HepG2 (cell line): ENCODE results near the gene CCS. TPM values are rescaled to one million over a fixed set of nuclear protein-coding genes. Genes with fewer than 3 reads are reported as not detected.

Experiments used
- ATAC-seq: fragments of 200-7000 bp; cut with Tn5 transposase; 3 replicates; pipeline ENCODE4 v1.9.1; 2020; ENCODE audit warnings: mild to moderate bottlenecking, moderate library complexity
- BruUV-seq: library from RNA; stranded (reverse); fragments of 400-500 nt; replicated peaks from 2 replicates; lab custom pipeline; 2021; lab: Mats Ljungman, UMichigan
- CTCF ChIA-PET: fragments of 300-600 bp; formaldehyde crosslinking; extraction: SDS; loops from one replicate; lab custom pipeline; 2021; ENCODE audit warnings: low total read pairs, inconsistent platforms, low intra/inter-chr PET ratio; lab: Yijun Ruan, JAX
- POLR2A ChIA-PET: fragments of 350-600 bp; sonication (Branson Sonifier 250); formaldehyde crosslinking; loops from one replicate; lab custom pipeline; 2020; ENCODE audit warnings: antibody characterized with exemption, inconsistent platforms; lab: Yijun Ruan, JAX
- DNase-seq: peaks from one replicate; pipeline ENCODE4 v3.0.0-alpha.2; 2015; ENCODE audit warnings: low spot score
- FAIRE-seq: peaks from 3 replicates; lab custom pipeline; 2011; peaks lifted over from hg19 to GRCh38; lab: Jason Lieb, UNC
- H2AFZ ChIP-seq: one replicate; pipeline ENCODE4 v1.6.1; 2011; ENCODE audit warnings: low read length, inconsistent platforms
- H3K27ac ChIP-seq: fragments of 300-600 bp; 3 replicates; pipeline ENCODE4 v1.8.0; 2011; ENCODE audit warnings: mixed run types, mild to moderate bottlenecking, mixed read lengths, low read length, inconsistent platforms; ENCODE audit not compliant: insufficient read depth; ENCODE audit errors: extremely low read length
- H3K27me3 ChIP-seq, 2 experiments: fragments of 200-600 bp in 1 of 2; 2 replicates in 1 of 2; 3 replicates in 1 of 2; pipeline versions ENCODE4 v1.6.0 to v1.8.0; 2011; ENCODE audit warnings: low read length in 2 of 2, mild to moderate bottlenecking in 2 of 2, moderate library complexity in 2 of 2, inconsistent platforms in 1 of 2; ENCODE audit not compliant: insufficient read depth in 2 of 2, control insufficient read depth in 1 of 2
- H3K36me3 ChIP-seq, 2 experiments: fragments of 200-600 bp in 1 of 2; replicated peaks in 1 of 2; 2 replicates in 1 of 2; 3 replicates in 1 of 2; pipeline versions ENCODE4 v1.5.1 to v1.8.0; 2011; ENCODE audit warnings: low read length in 2 of 2, inconsistent platforms in 1 of 2; ENCODE audit not compliant: insufficient read depth in 2 of 2, control insufficient read depth in 1 of 2
- H3K4me1 ChIP-seq: 2 replicates; pipeline ENCODE4 v1.5.1; 2012; ENCODE audit warnings: low read length, inconsistent platforms; ENCODE audit not compliant: insufficient read depth
- H3K4me2 ChIP-seq: 2 replicates; pipeline ENCODE4 v1.6.0; 2011; ENCODE audit warnings: low read depth, low read length, inconsistent platforms
- H3K4me3 ChIP-seq, 3 experiments: fragments of 200-600 bp in 1 of 3; sonication (generic), shearing (Covaris generic) in 1 of 3; replicated peaks in 1 of 3; 2 replicates each; pipeline ENCODE4 v1.5.1; 2011 to 2016; ENCODE audit warnings: low read length in 3 of 3, inconsistent platforms in 2 of 3, low read depth in 2 of 3, mild to moderate bottlenecking in 2 of 3, control low read depth in 1 of 3, mixed read lengths in 1 of 3; ENCODE audit not compliant: insufficient read depth in 1 of 3
- H3K79me2 ChIP-seq: one replicate; pipeline ENCODE4 v1.6.1; 2011; ENCODE audit warnings: low read length, inconsistent platforms; ENCODE audit not compliant: insufficient read depth
- H3K9ac ChIP-seq: 2 replicates; pipeline ENCODE4 v1.6.0; 2011; ENCODE audit warnings: mild to moderate bottlenecking, low read depth, low read length, inconsistent platforms; ENCODE audit not compliant: insufficient read depth
- H3K9me3 ChIP-seq: 2 replicates; pipeline ENCODE4 v1.5.1; 2012; ENCODE audit warnings: mild to moderate bottlenecking, low read length
- H4K20me1 ChIP-seq: 2 replicates; pipeline ENCODE4 v1.6.0; 2011; ENCODE audit warnings: inconsistent platforms, mild to moderate bottlenecking, low read length, moderate library complexity; ENCODE audit not compliant: insufficient read depth
- CREB3 ChIP-seq: sonication (generic); formaldehyde crosslinking; IDR thresholded peaks from 2 replicates; pipeline ENCODE4 v1.5.0; 2020; ENCODE audit warnings: missing genetic modification reagents
- ETV5 ChIP-seq: IDR thresholded peaks from 2 replicates; pipeline ENCODE4 v1.6.1; 2018; ENCODE audit warnings: missing biosample characterization, missing genetic modification reagents, inconsistent platforms, borderline replicate concordance
- HNF4A ChIP-seq: sonication (generic); formaldehyde crosslinking; IDR thresholded peaks from 2 replicates; pipeline ENCODE4 v1.4.0; 2020; ENCODE audit warnings: missing genetic modification reagents
- KDM5A ChIP-seq: fragments of 200-600 bp; sonication (generic); IDR thresholded peaks from 2 replicates; pipeline ENCODE4 v1.7.0; 2018; ENCODE audit warnings: antibody characterized with exemption, mild to moderate bottlenecking, low read length, borderline replicate concordance
- MAX ChIP-seq: IDR thresholded peaks from 2 replicates; pipeline ENCODE4 v1.6.1; 2012; ENCODE audit warnings: inconsistent platforms
- MBD4 ChIP-seq: IDR thresholded peaks from 2 replicates; pipeline ENCODE4 v1.6.1; 2012; ENCODE audit warnings: low read length, inconsistent platforms, borderline replicate concordance
- PPARG ChIP-seq: conservative IDR thresholded peaks from 2 replicates; pipeline ENCODE4 v1.6.1; 2016; ENCODE audit warnings: missing biosample characterization, missing genetic modification reagents
- RBM22 ChIP-seq: fragments of 200-400 bp; formaldehyde crosslinking; optimal IDR thresholded peaks from 2 replicates; pipeline ENCODE3; 2017; ENCODE audit warnings: mild to moderate bottlenecking, low read length, moderate library complexity
- SIX4 ChIP-seq: sonication (generic); formaldehyde crosslinking; IDR thresholded peaks from 2 replicates; pipeline ENCODE4 v1.4.0; 2020; ENCODE audit warnings: missing genetic modification reagents
- TBX3 ChIP-seq: fragments of 450-650 bp; IDR thresholded peaks from 2 replicates; pipeline ENCODE4 v1.6.1; 2017; ENCODE audit warnings: antibody characterized with exemption, mild to moderate bottlenecking, inconsistent platforms, borderline replicate concordance
- TFDP2 ChIP-seq: sonication (generic); formaldehyde crosslinking; IDR thresholded peaks from 2 replicates; pipeline ENCODE4 v1.4.0; 2020; ENCODE audit warnings: missing genetic modification reagents
- ZFP37 ChIP-seq: sonication (generic); formaldehyde crosslinking; IDR thresholded peaks from 2 replicates; pipeline ENCODE4 v1.4.0; 2020; ENCODE audit warnings: missing genetic modification reagents, borderline replicate concordance
- ZFX ChIP-seq: sonication (generic); formaldehyde crosslinking; IDR thresholded peaks from 2 replicates; pipeline ENCODE4 v1.4.0; 2020; ENCODE audit warnings: mild to moderate bottlenecking, low read depth, missing genetic modification reagents, moderate library complexity
- ZNF280B ChIP-seq: sonication (generic); formaldehyde crosslinking; IDR thresholded peaks from 2 replicates; pipeline ENCODE4 v1.5.0; 2020; ENCODE audit warnings: missing genetic modification reagents, mild to moderate bottlenecking, borderline replicate concordance
- ZNF350 ChIP-seq: sonication (generic); formaldehyde crosslinking; IDR thresholded peaks from 2 replicates; pipeline ENCODE4 v1.4.0; 2020; ENCODE audit warnings: mild to moderate bottlenecking, low read depth, missing genetic modification reagents, borderline replicate concordance
- ZNF614 ChIP-seq: IDR thresholded peaks from 2 replicates; pipeline ENCODE4 v1.6.1; 2018; ENCODE audit warnings: missing biosample characterization, missing genetic modification reagents, inconsistent platforms, borderline replicate concordance
- ZNF883 ChIP-seq: sonication (generic); formaldehyde crosslinking; IDR thresholded peaks from 2 replicates; pipeline ENCODE4 v1.5.1; 2020; ENCODE audit warnings: mild to moderate bottlenecking, missing genetic modification reagents; ENCODE audit errors: not compliant biosample characterization
- ZSCAN21 ChIP-seq: sonication (generic); formaldehyde crosslinking; IDR thresholded peaks from 2 replicates; pipeline ENCODE4 v1.8.0; 2022; ENCODE audit warnings: mild to moderate bottlenecking, missing genetic modification reagents, moderate library complexity, borderline replicate concordance
- WGBS: methylation state at CpG from one replicate; pipeline ENCODE4 v1.1.6; 2017; ENCODE audit warnings: low lambda C conversion rate; 5-methylcytosine and 5-hydroxymethylcytosine counted together
- in situ Hi-C: cut with HindIII; loops from 2 replicates; pipeline ENCODE4 v1.10.0; 2017; ENCODE audit warnings: low pct_unique_long_range_greater_than_20kb; ENCODE audit not compliant: extremely low pct_ligation_motif_present
- intact Hi-C: fragments of 100-400 bp; cut with micrococcal nuclease; formaldehyde crosslinking; loops from one replicate; pipeline ENCODE4 v1.10.0; 2022; ENCODE audit not compliant: unreplicated experiment
- polyA plus RNA-seq, 8 experiments: library from polyadenylated mRNA; depleted of rRNA in 3 of 8; stranded (reverse) in 7 of 8; unstranded in 1 of 8; fragments of >200 nt; fragmentation: Illumina TruSeq in 4 of 8; extraction: Trizol in 4 of 8; gene quantifications; 2 replicates each; pipeline versions ENCODE4 v1.2.1 to v1.2.3, GENCODE V29; 2011 to 2016; ENCODE audit warnings: low read depth in 4 of 8, missing spikeins in 1 of 8, mixed read lengths in 1 of 8; ENCODE audit not compliant: insufficient read depth in 1 of 8
- total RNA-seq, 5 experiments: library from RNA; depleted of rRNA; stranded (reverse); fragments of >200 nt; fragmentation: Illumina TruSeq; extraction: Trizol; gene quantifications; 2 replicates each; pipeline ENCODE4 v1.2.3, GENCODE V29; 2016; ENCODE audit warnings: low read depth in 1 of 5

CCS gene
- total and polyA plus RNA-seq, 2 of the 13 experiments (the other 11 are each of a cell fraction or from before 2014, with no cell fraction given): 25.4 to 44.6 TPM

- peak; percentile 68 for TF ChIP-seq HNF4A
- no peak for TF ChIP-seq CREB3
- 0 out of 2 replicates have a peak, but pooled peaks have one; percentile 32 for TF ChIP-seq PPARG
- TF ChIP-seq ZSCAN21: no peak
- 0 out of 2 replicates have a peak, but pooled peaks have one; percentile 17 for TF ChIP-seq ZNF614 (CRISPR knock-in tag)
- peak; percentile 82 for TF ChIP-seq SIX4 (CRISPR knock-in tag)
- TF ChIP-seq KDM5A: no peak
- no peak for TF ChIP-seq MBD4
- TF ChIP-seq ZNF280B (CRISPR knock-in tag): no peak
- no peak for TF ChIP-seq TBX3
Measured at GRCh38 chr11:66589996-66590675, 2.8 kb upstream of the CCS start (continued).

- no peak for ATAC-seq
- H3K4me3 ChIP-seq: peak overlapping the region in 1 of 3 experiments; percentile 31; a peak in 1 of 6 replicates
- in situ Hi-C loops (no loop called here), intact Hi-C loops (loop anchor here (5.0 kb wide), 1 partner anchor 86 kb away; the partner anchor contains the start of gene RBM4B)
- H3K27ac ChIP-seq: peak overlapping the region; percentile 78
- H2AFZ ChIP-seq: no peak overlapping the region
- peaks cover 69% of the 10 kb centered on the region for H3K4me1 ChIP-seq
- WGBS: 0% methylated on average over 2 of the region's 2 CpGs
- DNase-seq: peak; percentile 58
- ChIA-PET POLR2A (interaction anchor here (0.6 to 5.1 kb wide), 10 partner anchors 12 to 648 kb away, joined by 3 to 72 read pairs (median 12); partner anchors contain the start of genes RBM14, RBM4 and RBM4B), CTCF (no interaction called here)
- FAIRE-seq: no peak
- peaks cover 12% of the 10 kb centered on the region for H3K79me2 ChIP-seq
- H3K27me3 ChIP-seq: no peaks in the 10 kb centered on the region; a peak in 1 of 5 replicates
- H3K9ac ChIP-seq: 0 out of 2 replicates have a peak overlapping the region, but pooled peaks have one; percentile 85
- H3K9me3 ChIP-seq: no peaks in the 10 kb centered on the region
- H3K36me3 ChIP-seq: no peaks in the 10 kb centered on the region
- H4K20me1 ChIP-seq: no peaks in the 10 kb centered on the region
- peak overlapping the region; percentile 100 for H3K4me2 ChIP-seq
- BruUV-seq: TSS peak; percentile 49
- no peak for TF ChIP-seq ZFX
- no peak for TF ChIP-seq ETV5
- TF ChIP-seq TFDP2 (CRISPR knock-in tag): no peak
- TF ChIP-seq ZFP37 (CRISPR knock-in tag): no peak
- no peak for TF ChIP-seq MAX
- no peak for TF ChIP-seq RBM22
- TF ChIP-seq ZNF350: no peak
- TF ChIP-seq ZNF883 (CRISPR knock-in tag): no peak
Measured at GRCh38 chr11:66591175-66591574, 1.8 kb upstream of the CCS start.
